NOMO-1 (cell line): ENCODE data around the gene PLA2G2F.
A peak's percentile ranks its signal among the peaks of the same experiment; 100 is the strongest.
"Not testable (repeated sequence)": the region's sequence is repeated elsewhere in the genome, so short reads cannot be mapped to it uniquely, and the experiment has no call there.

Experiments
- DNase-seq, 2 experiments: peaks; one replicate each; lab custom pipeline; 2025; ENCODE audit not compliant: unreplicated experiment in 2 of 2; lab: John Stamatoyannopoulos, UW

Gene PLA2G2F

DNA sequence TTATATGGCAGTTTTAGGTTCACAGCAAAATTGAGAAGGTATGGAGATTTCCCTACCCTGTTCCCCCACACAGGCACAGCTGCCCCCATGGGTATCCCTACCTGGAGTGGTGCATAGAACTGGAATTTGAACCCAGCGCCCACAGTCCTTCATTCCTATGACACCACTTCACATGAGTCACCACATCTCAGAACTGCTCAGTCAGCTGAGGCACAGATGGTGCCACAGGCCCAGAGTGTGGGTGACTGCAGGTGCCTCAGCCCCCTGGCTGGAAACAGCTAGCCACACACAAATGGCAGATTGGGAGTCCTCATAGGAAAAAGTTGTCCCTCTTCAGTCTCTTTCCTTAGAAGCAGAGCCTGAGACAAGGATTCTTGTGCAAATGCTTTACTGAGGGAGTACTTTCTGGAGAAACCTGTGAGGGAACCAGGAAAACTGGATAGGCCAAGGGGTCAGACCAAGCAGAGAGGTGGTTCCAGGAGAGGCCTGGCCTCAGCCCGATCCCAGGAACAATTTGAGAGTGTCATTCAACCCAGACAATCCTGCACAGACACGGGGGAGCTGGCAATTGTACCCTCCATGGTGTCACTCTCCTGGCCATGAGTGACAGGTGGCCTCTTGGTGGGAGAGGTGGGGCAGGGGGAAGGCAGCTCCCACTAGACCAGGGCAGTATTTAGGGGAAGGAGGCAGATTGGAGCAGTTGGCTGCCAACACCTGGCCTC, 26.7 kb upstream of the PLA2G2F start:
- DNase-seq, result no peak

DNA sequence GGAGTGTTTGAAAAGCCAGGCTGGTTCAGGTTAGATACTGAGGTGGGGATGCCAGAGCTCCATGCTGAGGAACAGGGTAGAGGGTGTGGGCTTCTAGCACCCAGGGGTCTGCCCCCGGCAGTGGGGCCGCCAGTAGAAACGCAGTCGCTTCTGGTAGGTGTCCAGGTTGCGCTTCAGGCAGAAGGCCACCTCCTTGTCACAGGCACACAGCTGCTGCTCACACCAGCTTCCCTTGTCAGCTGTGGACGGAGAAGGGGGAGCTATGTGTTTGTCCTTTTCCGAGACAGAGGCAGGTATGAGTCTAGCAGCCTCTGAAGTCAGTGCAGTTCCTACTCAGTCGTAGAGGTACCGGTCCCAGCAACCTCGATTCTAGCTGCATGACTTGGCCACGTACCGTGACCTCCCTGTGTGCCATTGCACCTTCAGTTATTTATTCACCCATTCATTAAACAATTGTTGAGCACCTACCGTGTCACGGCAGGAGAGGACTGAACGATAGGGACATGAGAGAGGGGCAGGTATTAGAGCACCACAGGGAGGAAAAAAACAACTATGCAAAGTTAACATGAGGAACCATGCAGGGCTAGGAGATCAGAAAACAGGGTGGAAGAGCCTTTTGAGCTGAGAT, 25.0 kb upstream of the PLA2G2F start:
- no peak for DNase-seq

DNA sequence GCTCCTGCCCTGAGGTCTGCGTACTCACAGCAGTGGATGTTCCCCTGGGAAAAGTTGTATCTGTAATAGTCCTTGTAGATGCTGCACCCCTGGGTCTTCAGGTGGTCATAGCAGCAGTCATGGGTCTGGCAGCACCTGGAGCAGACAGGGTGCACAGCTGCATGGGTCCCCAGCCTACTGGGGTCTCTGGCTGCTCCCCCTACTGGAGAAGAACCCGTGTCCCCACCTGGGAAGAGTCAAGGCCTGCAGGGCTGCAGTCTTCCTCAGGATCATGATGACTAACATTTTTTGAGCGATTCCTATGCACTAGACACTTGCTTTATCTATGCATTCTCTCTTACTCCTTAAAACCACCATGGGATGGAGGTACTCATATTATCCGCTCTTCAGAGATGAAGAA, 23.6 kb upstream of the PLA2G2F start:
- no peak for DNase-seq

DNA sequence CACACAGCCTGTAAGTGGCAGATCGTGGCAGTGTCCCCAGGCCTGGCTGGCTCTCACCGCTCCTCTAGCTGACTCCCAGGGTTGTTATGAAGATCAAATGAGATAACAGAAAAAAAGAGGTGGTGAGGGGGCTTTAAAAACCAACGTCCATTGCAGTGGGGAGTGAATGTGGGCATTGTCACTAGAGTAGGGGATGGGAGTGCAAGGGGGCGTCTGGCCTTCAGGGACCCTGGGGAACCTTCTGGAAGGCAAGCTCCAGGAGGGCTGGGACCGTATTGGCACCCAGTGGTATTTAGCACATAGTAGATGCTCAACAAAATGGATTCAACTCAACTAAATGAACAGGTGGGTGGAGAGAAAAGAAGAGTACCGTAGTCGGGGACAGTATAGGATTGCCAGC, 23.2 kb upstream of the PLA2G2F start:
- no peak for DNase-seq

DNA sequence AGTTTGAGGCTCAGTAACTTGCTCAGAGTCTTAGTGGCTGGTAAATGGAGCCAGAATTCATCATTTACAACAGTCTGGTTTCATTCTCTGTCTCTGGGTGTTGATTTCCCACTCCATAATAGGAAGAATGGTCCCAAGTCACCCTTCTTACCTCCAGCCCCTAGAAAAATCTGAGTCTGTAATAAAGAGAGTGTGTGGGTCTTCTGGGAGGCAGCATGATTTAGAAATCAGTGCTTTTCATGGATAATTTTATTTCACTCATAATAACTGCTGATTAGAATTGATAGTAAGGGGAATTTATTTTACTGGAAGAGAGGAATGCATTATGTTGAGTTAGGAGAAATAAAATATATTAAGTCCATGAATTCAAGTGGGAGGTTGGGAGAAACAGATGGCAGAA, 21.9 kb upstream of the PLA2G2F start:
- no peak for DNase-seq

DNA sequence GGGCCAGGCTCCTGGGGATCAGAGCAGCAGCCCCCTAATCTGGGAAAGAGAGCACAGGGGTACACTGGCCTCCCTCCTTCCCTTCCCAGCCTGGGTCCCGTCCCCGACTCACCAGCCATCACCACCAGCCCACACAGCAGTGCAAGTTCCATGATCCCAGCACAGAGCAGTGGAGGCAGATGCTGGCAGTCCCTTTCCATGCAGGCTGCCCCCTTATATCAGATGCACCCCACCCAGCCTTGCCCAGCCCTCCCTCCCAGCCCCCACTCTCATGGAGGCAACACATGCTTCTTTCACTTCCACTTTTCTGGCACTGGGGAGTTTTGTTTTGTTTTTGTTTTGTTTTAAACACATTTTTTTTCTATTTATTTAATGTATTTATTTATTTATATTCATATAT, 19.8 kb upstream of the PLA2G2F start, which contains the start of gene PLA2G2D:
PLA2G2D (minus strand) TSS at position 190 of the 400 bp plus-strand sequence; CDS start at position 152, 38 bp downstream.
- DNase-seq, result peak in 1 of 2 experiments; percentile 7

DNA sequence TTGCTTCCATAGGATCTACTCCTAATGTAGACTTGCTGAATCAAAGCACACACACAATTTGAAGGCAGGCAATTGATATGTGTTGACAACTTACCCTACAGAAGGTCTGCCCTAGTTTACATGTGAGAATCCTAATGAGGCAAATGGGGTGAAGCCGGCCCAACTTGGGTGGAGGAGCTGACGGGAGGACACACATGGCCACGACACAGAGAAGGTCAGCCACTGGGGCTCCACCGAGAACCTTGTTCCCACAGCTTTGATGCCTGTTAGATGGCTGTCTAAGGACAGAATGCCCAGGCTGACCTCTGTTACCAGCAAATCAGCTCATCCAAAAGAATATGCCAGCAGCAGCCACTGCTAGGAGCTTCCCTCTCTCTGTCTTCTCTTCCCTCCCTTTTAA, 18.3 kb upstream of the PLA2G2F start:
- DNase-seq, result no peak

DNA sequence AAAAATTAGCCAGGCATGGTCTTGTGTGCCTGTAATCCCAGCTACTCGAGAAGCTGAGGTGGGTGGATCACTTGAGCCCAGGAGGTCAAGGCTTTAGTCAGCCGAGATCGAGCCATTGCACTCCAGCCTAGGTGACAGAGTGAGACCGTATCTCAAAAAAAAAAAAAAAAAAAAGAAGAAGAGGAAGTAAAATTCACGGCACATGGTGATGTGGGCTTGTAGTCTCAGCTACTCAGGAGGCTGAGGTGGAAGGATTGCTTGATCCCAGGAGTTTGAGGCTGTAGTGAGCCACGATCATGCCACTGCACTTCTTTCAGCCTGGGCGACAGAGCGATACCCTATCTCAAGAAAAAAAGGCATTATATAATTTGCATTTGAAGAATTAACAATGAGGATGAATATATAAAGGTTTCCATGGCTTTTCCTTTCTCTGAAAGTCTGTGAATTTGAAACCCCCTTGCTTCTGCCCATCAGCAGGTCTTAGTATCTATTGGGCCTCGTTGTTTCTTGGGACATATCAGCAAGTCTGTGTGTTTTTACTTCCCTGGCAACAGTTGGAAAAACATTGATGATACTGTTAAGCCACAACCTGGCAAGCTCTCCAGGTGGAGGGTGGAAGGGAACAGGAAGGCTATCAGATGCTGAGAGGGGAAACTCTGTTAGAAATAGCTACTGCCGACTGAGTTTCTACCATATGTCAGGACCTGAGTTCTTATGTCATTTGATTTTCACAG, 15.2 kb upstream of the PLA2G2F start:
- DNase-seq, result peak in 1 of 2 experiments; percentile 9

DNA sequence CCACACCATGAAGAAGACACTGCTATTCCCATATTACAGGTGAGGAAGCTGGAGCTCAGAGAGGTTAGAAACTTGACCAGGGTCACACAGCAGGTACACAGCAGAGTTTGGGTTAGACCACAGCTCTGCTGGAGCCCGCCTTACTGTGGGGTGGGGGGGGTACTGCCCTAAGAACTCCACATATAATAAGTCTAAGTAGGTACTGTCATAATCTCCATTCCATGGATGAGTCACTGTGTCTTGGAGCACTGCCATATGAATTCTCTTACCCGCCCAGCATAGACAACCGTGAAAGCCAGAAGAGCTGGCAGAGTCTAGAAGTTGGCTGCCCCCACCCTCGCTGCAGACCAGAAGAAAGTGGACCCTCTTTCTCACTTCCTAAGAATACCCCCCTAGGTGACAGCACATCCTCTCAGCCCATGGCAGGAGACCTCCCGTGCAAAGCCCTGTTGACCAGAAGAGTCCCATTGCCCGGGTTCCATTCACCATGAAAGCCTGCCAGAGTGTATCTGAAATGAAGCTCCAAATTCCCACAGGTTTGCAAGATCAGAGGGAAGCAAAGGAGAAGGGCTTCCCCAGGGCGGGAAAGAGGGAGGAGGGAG, 14.6 kb upstream of the PLA2G2F start:
- DNase-seq, result no peak

DNA sequence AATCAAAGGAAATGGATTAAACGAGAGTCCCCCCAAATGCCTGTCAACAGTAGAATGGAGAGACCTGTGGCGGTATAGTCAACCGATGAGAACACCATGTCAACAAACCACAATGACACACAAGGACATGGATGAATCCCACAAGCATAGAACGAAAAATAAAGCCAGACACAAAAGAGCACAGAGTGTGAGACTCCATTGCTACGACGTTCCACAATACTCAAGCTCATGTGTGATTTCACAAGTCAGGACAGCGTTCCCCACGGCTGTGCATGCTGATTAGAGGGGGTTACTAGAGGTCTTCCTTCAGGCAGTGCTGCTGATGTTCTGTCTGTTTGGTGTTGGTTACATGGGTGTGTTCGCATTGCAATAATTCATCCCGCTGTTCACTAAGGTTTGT, 14.0 kb upstream of the PLA2G2F start:
- no peak for DNase-seq

DNA sequence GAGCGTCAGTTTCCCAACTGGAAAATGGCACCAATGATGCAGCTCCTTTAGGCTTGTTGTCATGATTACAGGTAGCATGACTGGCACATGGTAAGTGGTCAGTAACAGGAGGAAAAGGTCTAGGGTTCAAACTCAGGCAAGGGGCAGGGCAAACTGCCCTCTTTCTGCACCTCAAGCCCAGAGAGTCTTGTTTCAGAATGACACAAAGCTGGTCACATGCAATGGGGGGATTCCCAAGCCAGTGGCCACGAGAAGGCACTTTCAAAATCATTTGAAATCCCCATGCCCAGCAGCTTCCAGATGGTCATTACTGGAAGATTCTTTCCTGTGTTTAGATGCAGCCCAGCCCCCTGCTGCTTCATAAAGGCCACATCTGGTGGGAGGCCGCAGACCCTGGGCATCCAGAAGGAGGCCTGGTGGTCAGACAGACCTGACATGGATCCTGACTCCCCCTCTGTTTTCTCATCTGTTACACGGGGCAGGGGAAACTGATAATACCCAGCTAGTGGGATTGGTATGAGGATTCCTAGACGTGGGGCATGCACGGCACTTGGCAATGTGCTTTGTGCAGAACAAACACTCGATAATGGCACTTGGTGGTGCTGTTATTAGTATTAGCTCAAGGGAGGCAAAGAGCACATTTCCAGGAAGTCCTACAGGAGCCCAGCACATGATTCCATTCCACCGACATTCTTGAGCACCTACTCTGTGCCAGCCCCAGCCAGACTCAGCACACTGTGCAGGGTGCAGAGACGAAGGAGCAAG, 12.9 kb upstream of the PLA2G2F start:
- DNase-seq, result no peak

DNA sequence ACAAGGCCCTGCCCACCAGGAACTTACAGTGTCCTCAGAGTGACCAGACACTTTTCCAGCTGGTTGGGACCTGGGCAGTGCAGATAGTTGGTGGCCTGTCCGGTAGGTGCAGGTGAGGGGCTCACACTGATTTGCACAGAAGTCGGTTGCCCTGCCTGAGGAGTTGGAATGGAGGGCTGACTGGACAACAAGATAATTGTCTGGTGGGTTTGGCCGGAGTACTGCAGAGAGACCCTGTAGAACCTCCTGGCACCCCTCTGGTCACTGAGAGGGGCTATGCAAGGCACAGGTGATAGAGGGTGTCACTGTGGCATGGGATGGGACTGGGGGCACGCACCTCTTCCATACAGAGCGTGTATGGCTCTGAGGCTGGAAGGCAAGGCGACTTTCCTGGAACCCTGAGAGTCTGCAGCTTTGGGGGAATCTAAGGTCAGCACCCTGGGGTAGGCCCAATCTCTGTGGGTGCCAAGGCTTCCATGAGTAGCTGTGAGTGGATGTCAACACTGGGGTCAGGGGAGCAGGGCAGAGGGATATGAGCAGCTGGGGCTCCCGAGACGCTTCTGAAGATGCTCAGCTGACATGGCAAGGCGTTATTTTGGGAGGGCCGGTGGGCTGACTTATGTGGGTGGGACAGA, 12.2 kb upstream of the PLA2G2F start:
- no peak for DNase-seq

DNA sequence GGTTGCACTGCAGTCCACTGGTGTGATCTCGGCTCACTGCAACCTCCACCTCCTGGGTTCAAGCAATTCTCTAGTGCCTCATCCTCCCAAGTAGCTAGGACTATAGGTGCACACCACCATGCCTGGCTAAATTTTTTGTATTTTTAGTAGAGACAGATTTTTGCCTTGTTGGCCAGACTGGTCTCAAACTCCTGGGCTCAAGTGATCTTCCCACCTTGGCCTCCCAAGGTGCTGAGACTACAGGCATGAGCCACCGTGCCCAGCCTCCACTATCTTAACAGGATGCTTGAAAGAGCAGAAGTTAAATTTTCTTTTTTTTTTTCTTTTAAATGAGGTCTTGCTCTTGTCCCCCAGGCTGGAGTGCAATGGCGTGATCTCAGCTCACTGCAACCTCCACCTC, 8.6 kb upstream of the PLA2G2F start:
- DNase-seq, result not testable (repeated sequence)

DNA sequence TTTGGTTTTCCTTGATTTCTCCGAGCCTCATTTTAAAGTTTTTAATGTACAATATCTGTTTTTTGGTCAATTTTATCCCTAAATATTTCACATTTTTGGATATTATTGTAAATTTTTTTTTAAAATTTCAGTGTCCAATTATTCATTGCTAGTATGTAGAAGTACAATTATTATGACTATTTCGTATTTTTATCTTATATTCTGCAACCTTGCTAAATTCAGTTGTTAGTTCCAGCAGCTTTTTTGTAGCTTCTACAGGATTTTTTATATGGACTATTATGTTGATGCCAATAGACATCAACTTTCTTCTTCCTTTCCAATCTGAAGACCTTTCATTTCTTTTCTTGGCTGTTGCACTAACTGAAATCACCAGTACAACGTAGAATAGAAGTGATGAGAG, 4.1 kb upstream of the PLA2G2F start:
- no peak for DNase-seq

DNA sequence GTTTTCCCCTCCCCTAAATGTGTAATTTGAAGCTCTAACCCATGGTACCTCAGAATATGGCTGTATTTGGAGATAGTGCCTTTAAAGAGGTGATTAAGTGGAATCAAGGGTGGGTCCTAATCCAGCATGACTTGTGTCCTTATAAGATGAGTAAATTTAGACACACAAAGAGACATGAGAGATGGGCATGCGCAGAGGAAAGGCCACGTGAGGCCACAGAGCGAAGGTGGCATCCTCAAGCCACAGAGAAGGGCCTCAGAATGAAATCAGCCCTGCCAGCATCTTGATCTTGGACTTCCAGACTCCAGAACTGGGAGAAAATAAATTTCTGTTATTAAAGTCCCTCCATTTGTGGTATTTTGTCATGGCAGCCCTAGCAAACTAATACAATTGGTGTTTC, 2.9 kb upstream of the PLA2G2F start:
- DNase-seq, result no peak

DNA sequence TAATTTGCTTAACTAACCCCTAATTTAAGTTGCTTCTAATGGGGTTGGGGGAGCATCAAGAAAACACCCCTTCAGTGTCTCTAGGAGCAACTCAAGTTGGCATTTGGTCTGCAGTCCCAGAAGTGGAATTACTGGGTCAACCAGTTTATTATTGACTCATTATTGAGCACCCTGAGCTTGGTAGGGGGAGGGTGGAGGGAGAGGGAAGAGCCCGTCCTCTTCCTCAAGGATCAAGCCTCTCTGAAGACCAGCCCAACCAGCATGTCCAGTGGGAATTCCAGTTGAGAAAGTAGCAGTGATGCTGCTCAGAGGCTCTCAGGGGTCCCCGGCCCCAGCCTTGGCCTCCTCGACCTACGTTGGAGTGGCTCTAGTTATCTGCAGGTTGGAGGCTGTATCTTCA, 2.1 kb upstream of the PLA2G2F start:
- DNase-seq, result no peak

DNA sequence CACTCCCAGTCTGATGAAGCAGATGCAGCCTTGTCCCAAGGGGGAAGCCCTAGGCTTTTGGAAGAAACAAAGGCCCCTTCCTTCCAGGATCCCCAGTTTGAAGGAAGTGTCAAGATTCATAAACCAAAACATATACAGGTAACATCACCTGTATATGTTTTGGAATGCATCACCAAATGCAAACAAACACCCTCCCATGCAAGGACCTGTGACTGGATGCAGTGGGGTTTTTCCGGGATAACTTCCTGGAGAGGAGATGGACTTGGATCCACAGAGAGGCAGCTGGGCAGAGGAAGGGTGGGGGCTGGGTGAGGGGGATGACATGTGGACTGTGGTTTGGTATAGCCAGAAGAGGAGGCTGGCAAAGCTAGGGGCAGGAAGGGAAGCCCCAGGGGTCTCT, 1.5 kb upstream of the PLA2G2F start:
- no peak for DNase-seq

DNA sequence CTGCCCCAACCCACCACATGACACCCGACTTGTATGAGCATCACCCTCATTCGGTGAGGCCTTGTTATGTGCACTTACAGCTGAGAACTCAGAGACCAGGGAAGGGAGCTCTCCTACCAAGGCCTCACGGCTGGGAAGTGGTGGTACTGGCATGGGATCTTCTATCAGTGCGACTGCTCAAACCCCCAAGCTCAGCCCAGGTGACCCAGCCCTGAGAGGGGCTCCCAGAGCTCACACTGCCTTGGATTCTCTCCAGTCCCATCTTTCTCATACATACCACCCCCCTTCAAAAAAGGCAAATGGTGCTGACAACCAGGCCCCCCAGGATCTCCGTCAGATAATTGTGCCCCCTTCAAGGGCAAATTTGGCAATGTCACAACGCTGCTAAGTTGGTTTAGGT, 777 bp upstream of the PLA2G2F start:
- DNase-seq, result no peak

DNA sequence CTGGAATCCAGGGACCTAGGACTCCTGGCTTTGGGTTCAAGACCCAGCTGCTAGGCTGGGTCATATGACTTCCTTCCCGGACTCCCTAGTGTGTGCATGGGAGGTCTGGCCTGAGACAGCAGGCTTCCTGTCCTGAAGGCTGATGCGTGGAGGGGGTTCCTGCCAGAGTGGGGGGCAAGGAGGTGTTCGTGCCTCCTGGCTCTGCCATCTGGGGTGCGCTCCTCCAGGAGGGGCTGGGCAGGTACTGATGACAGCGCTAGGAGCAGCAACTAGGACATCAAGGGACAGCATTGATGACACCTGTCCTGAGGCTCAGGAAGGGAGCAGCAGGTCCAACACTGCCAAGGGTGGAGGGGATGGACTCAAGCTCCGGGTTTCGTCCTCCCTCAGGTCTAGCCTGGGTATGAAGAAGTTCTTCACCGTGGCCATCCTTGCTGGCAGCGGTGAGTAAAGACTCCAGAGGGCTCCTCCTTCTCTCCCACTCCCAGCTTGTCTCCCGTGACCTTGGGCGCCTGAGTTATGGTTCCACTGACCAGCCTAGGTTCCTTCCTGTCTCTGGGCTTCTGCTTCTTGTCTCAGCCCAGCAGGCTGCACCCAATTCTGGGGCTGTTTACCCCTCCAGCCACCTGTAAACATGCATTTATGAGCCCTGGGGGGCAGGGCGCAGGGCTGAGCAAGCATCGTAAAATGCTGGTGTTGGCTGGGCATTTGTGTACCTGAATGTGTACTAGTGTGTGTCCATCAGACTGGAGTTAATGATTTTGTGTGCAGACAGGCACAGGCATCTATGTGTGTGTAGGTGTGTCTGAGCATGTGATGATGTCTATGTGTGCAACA, 871 bp downstream of the PLA2G2F start:
- DNase-seq, result no peak
